ENCODE measurements around the gene AAMP.

The AAMP gene

DNA sequence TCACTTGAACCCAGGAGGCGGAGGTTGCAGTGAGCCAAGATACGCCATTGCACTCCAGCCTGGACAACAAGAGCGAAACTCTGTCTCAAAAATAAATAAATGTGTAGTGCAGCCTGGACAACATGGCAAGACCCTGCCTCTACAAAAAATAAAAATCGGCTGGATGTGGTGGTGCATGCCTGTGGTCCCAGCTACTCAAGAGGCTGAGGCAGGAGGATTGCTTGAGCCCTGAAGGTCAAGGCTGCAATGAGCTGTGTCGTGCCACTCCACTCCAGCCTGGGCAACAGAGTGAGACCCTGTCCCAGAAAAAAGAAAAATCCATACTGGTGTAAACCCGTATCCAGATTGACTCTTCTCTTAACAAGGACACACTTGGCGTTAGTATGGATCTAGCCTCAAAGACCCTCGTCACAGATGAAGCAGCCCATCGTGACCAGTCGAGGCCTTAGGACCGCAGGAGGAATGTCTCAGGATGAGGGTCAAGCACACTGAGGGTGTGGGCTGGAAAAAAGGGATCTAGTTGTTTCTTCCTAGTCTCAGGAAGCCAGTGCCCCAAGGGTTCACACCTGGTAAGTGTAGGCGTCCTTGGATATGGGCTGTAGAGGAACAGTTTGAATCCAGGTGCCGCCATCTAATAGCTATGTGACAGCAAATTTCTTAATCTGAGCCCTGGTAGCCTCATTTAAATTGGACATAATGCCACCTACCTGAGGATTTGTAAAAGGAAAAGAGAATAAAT lies 13.2 kb downstream of the AAMP start:
- TF ChIP-seq TAF1 (IDR thresholded peaks at IDR 0.05; ENCODE audit: borderline replicate concordance, insufficient read depth, low read length) (no peak), SIN3A (IDR thresholded peaks at IDR 0.05; ENCODE audit: borderline replicate concordance, insufficient read depth, low read length) (no peak), POLR2AphosphoS5 (IDR thresholded peaks at IDR 0.05; ENCODE audit: low read depth, low read length) (no peak), FOXP2 (optimal IDR thresholded peaks at IDR 0.05; ENCODE audit: borderline replicate concordance, extremely low read depth, extremely low read length, insufficient read depth) (no peak)
- TF ChIP-seq, protein P1, sequence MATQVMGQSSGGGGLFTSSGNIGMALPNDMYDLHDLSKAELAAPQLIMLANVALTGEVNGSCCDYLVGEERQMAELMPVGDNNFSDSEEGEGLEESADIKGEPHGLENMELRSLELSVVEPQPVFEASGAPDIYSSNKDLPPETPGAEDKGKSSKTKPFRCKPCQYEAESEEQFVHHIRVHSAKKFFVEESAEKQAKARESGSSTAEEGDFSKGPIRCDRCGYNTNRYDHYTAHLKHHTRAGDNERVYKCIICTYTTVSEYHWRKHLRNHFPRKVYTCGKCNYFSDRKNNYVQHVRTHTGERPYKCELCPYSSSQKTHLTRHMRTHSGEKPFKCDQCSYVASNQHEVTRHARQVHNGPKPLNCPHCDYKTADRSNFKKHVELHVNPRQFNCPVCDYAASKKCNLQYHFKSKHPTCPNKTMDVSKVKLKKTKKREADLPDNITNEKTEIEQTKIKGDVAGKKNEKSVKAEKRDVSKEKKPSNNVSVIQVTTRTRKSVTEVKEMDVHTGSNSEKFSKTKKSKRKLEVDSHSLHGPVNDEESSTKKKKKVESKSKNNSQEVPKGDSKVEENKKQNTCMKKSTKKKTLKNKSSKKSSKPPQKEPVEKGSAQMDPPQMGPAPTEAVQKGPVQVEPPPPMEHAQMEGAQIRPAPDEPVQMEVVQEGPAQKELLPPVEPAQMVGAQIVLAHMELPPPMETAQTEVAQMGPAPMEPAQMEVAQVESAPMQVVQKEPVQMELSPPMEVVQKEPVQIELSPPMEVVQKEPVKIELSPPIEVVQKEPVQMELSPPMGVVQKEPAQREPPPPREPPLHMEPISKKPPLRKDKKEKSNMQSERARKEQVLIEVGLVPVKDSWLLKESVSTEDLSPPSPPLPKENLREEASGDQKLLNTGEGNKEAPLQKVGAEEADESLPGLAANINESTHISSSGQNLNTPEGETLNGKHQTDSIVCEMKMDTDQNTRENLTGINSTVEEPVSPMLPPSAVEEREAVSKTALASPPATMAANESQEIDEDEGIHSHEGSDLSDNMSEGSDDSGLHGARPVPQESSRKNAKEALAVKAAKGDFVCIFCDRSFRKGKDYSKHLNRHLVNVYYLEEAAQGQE (IDR thresholded peaks at IDR 0.05; ENCODE audit: insufficient read depth in 1 of 2, low read depth in 2 of 2, low read length in 2 of 2): no peak

DNA sequence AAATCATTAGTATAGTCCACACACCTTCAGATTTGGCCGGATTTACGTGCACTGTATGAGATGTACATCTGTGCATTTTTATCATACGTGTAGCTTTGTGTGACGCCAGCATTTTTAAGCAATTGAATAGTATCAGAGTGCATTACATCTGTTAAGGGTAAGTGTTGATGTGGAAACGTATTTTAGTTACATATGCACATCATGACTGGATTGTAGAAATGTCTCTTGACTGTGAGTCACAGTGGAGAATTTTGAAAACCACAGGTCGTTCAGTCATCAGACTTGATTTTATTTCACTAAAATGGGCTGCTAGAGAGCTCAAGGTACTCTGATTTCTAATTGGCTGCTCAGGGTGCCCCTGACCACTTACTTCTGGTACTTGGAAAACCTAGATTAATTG lies 14.5 kb downstream of the AAMP start:
- no peak for TF ChIP-seq SIN3A (IDR thresholded peaks at IDR 0.05; ENCODE audit: borderline replicate concordance, insufficient read depth, low read length)
- no peak for TF ChIP-seq POLR2AphosphoS5 (IDR thresholded peaks at IDR 0.05; ENCODE audit: low read depth, low read length)
- TF ChIP-seq TAF1 (IDR thresholded peaks at IDR 0.05; ENCODE audit: borderline replicate concordance, insufficient read depth, low read length): no peak
- TF ChIP-seq, protein P1 (IDR thresholded peaks at IDR 0.05; ENCODE audit: insufficient read depth in 1 of 2, low read depth in 2 of 2, low read length in 2 of 2): no peak
- TF ChIP-seq FOXP2 (optimal IDR thresholded peaks at IDR 0.05; ENCODE audit: borderline replicate concordance, extremely low read depth, extremely low read length, insufficient read depth): no peak

DNA sequence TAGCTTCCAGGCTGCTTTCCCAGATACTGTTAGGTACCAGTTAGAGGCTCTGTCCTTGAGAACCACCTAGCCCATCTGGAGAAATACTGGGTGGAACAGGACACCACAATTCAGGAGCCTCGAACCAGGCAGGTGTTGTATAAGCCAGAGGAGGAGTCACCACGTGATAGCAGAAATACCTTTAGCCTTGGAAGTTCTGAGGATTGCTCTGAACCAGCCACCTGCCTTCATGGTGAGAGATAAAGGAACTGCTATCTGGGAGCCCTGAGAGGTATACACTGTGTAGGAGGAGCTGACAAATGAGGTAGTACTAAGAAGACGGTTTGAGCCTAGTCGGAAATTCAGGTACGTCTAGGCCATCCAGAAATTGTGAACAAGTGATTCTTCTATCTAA lies 16.7 kb downstream of the AAMP start:
- TF ChIP-seq, protein P1 (IDR thresholded peaks at IDR 0.05; ENCODE audit: insufficient read depth in 1 of 2, low read depth in 2 of 2, low read length in 2 of 2): no peak
- no peak for TF ChIP-seq FOXP2 (optimal IDR thresholded peaks at IDR 0.05; ENCODE audit: borderline replicate concordance, extremely low read depth, extremely low read length, insufficient read depth)
- no peak for TF ChIP-seq SIN3A (IDR thresholded peaks at IDR 0.05; ENCODE audit: borderline replicate concordance, insufficient read depth, low read length)
- TF ChIP-seq POLR2AphosphoS5 (IDR thresholded peaks at IDR 0.05; ENCODE audit: low read depth, low read length): no peak
- TF ChIP-seq TAF1 (IDR thresholded peaks at IDR 0.05; ENCODE audit: borderline replicate concordance, insufficient read depth, low read length): no peak

DNA sequence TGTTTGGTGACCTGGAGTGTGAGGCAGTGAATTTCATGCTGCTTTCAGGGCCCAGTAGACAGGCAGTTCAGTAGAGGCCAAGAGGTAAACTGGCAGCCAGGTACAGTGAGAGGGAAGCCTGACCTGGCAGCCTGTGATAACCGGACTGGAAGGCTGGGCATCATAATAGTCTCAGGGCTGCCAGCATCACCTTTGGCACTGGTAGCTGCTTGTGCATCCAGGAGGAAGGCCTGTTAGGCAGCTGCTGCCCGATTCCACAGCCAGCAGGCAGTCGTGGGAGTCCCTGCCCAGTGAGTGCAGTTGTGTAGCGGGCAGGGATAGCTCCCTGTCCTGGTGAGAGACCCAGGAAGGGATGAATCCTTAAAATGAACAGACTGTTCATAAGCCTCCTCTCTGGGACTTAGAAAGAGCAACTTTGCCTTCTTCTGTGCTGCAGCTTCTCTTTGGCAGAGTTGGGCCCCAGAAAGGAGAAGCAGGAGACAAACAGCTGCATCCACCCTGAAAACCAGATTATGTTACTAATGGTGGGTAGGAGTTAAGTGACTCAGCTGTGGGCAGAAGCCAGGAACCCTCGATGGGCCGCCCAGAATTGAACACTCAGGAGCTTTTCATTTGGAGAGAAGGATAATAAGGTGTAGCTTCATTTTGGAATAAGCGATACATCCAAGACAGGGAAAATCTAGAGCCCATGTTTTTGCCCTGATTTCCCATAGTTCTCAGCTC lies 17.3 kb downstream of the AAMP start:
- no peak for TF ChIP-seq SIN3A (IDR thresholded peaks at IDR 0.05; ENCODE audit: borderline replicate concordance, insufficient read depth, low read length)
- TF ChIP-seq, protein P1 (IDR thresholded peaks at IDR 0.05; ENCODE audit: insufficient read depth in 1 of 2, low read depth in 2 of 2, low read length in 2 of 2): no peak
- TF ChIP-seq TAF1 (IDR thresholded peaks at IDR 0.05; ENCODE audit: borderline replicate concordance, insufficient read depth, low read length): no peak
- TF ChIP-seq POLR2AphosphoS5 (IDR thresholded peaks at IDR 0.05; ENCODE audit: low read depth, low read length): no peak
- no peak for TF ChIP-seq FOXP2 (optimal IDR thresholded peaks at IDR 0.05; ENCODE audit: borderline replicate concordance, extremely low read depth, extremely low read length, insufficient read depth)

Data from PFSK-1 (cell line).